ENCODE data around the gene TRIO. TPM values are rescaled to one million over a fixed set of nuclear protein-coding genes. Genes with fewer than 3 reads are reported as not detected.

TRIO gene
- total RNA-seq, 2 experiments from 2014 or later, result 9.2 to 11.3 TPM

GRCh38 chr5:14109771-14110170 is 33.4 kb upstream of the TRIO start:
- Mint-ChIP-seq H3K4me3 (no peak overlapping the region), H3K27ac (no peak overlapping the region), H3K36me3 (ENCODE audit: low read depth) (no peaks in the 10 kb centered on the region), H3K4me1 (peaks cover 15% of the 10 kb centered on the region), H3K27me3 (peaks cover 17% of the 10 kb centered on the region), H3K9me3 (ENCODE audit: low read depth) (no peaks in the 10 kb centered on the region)
- POLR2A ChIA-PET, result interaction anchor here (0.6 kb wide), 1 partner anchor 60 kb away, joined by 6 read pairs; no protein-coding TSS in a partner anchor
- intact Hi-C loops (cut with DNase I, micrococcal nuclease), result loop anchor here (1.0 to 10.0 kb wide), 3 partner anchors 34 to 155 kb away; partner anchors contain the start of gene TRIO (in 1 of the 2)
- DNase-seq (no peak), ATAC-seq (no peak)
- CTCF ChIA-PET, result interaction anchor here (0.7 kb wide), 2 partner anchors 42 to 539 kb away, joined by 3 to 4 read pairs; no protein-coding TSS in a partner anchor

- Mint-ChIP-seq H3K36me3 (ENCODE audit: low read depth) (no peaks in the 10 kb centered on the region), H3K9me3 (ENCODE audit: low read depth) (no peaks in the 10 kb centered on the region), H3K4me3 (no peak overlapping the region), H3K27me3 (peaks cover 17% of the 10 kb centered on the region), H3K27ac (no peak overlapping the region), H3K4me1 (peaks cover 15% of the 10 kb centered on the region)
- CTCF ChIA-PET, result interaction anchor here (0.7 to 1.2 kb wide), 2 partner anchors 43 to 159 kb away, joined by 3 read pairs; no protein-coding TSS in a partner anchor
- ATAC-seq (no peak), DNase-seq (no peak)
- intact Hi-C loops (cut with DNase I, micrococcal nuclease), result loop anchor here in 1 of 2 experiments (10.0 kb wide), 1 partner anchor 155 kb away; no protein-coding TSS in a partner anchor
- POLR2A ChIA-PET, result interaction anchor here (0.6 kb wide), 1 partner anchor 60 kb away, joined by 6 read pairs; no protein-coding TSS in a partner anchor
These were observed 32.9 kb upstream of the TRIO start for GRCh38 chr5:14110196-14110595.

GRCh38 chr5:14110680-14111079 is 32.5 kb upstream of the TRIO start:
- H3K9me3 Mint-ChIP-seq (ENCODE audit: low read depth), result no peaks in the 10 kb centered on the region
- H3K36me3 Mint-ChIP-seq (ENCODE audit: low read depth), result no peaks in the 10 kb centered on the region
- ATAC-seq, result no peak
- ChIA-PET POLR2A (no interaction called here), CTCF (interaction anchor here (1.2 kb wide), 1 partner anchor 158 kb away, joined by 3 read pairs; no protein-coding TSS in a partner anchor)
- DNase-seq, result no peak
- H3K27me3 Mint-ChIP-seq, result peaks cover 17% of the 10 kb centered on the region
- intact Hi-C loops (cut with DNase I, micrococcal nuclease), result loop anchor here in 1 of 2 experiments (10.0 kb wide), 1 partner anchor 154 kb away; no protein-coding TSS in a partner anchor
- no peak overlapping the region for H3K27ac Mint-ChIP-seq
- peaks cover 15% of the 10 kb centered on the region for H3K4me1 Mint-ChIP-seq
- H3K4me3 Mint-ChIP-seq, result no peak overlapping the region

GRCh38 chr5:14112998-14113652 is 30.0 kb upstream of the TRIO start:
- ATAC-seq (no peak), DNase-seq (no peak)
- intact Hi-C loops (cut with DNase I, micrococcal nuclease), result loop anchor here in 1 of 2 experiments (10.0 kb wide), 1 partner anchor 152 kb away; no protein-coding TSS in a partner anchor
- POLR2A ChIA-PET, result no interaction called here
- Mint-ChIP-seq H3K27ac (no peak overlapping the region), H3K36me3 (ENCODE audit: low read depth) (no peaks in the 10 kb centered on the region), H3K4me3 (no peak overlapping the region), H3K4me1 (peaks cover 13% of the 10 kb centered on the region), H3K27me3 (peaks cover 6% of the 10 kb centered on the region), H3K9me3 (ENCODE audit: low read depth) (no peaks in the 10 kb centered on the region)
- CTCF ChIA-PET, result interaction anchor here (1.3 kb wide), 1 partner anchor 535 kb away, joined by 3 read pairs; no protein-coding TSS in a partner anchor

GRCh38 chr5:14114615-14115251 is 28.4 kb upstream of the TRIO start:
- Mint-ChIP-seq H3K27ac (no peak overlapping the region), H3K9me3 (ENCODE audit: low read depth) (no peaks in the 10 kb centered on the region), H3K27me3 (no peaks in the 10 kb centered on the region), H3K36me3 (ENCODE audit: low read depth) (no peaks in the 10 kb centered on the region), H3K4me3 (no peak overlapping the region), H3K4me1 (no peaks in the 10 kb centered on the region)
- DNase-seq (no peak), ATAC-seq (no peak)
- intact Hi-C loops (cut with DNase I, micrococcal nuclease), result loop anchor here in 1 of 2 experiments (10.0 kb wide), 1 partner anchor 150 kb away; no protein-coding TSS in a partner anchor
- ChIA-PET CTCF (no interaction called here), POLR2A (no interaction called here)

- Mint-ChIP-seq H3K4me1 (no peaks in the 10 kb centered on the region), H3K27ac (no peak overlapping the region), H3K27me3 (no peaks in the 10 kb centered on the region), H3K9me3 (ENCODE audit: low read depth) (no peaks in the 10 kb centered on the region), H3K4me3 (no peak overlapping the region), H3K36me3 (ENCODE audit: low read depth) (no peaks in the 10 kb centered on the region)
- POLR2A ChIA-PET, result no interaction called here
- DNase-seq (no peak), ATAC-seq (no peak)
- intact Hi-C loops (cut with DNase I, micrococcal nuclease), result loop anchor here in 1 of 2 experiments (10.0 kb wide), 1 partner anchor 149 kb away; no protein-coding TSS in a partner anchor
- CTCF ChIA-PET, result no interaction called here
These were observed 27.7 kb upstream of the TRIO start for GRCh38 chr5:14115323-14115895.

GRCh38 chr5:14118551-14119320 is 24.4 kb upstream of the TRIO start:
- ATAC-seq (no peak), DNase-seq (no peak)
- H3K4me3 Mint-ChIP-seq, result no peak overlapping the region
- POLR2A ChIA-PET, result interaction anchor here (0.6 kb wide), 1 partner anchor 26 kb away, joined by 3 read pairs; no protein-coding TSS in a partner anchor
- H3K4me1 Mint-ChIP-seq, result no peaks in the 10 kb centered on the region
- H3K27me3 Mint-ChIP-seq, result no peaks in the 10 kb centered on the region
- no peaks in the 10 kb centered on the region for H3K36me3 Mint-ChIP-seq (ENCODE audit: low read depth)
- CTCF ChIA-PET, result interaction anchor here (0.5 to 1.4 kb wide), 3 partner anchors 10 to 1594 kb away, joined by 3 read pairs; no protein-coding TSS in a partner anchor
- H3K27ac Mint-ChIP-seq, result no peak overlapping the region
- intact Hi-C loops (cut with DNase I, micrococcal nuclease), result loop anchor here in 1 of 2 experiments (10.0 kb wide), 1 partner anchor 146 kb away; no protein-coding TSS in a partner anchor
- H3K9me3 Mint-ChIP-seq (ENCODE audit: low read depth), result no peaks in the 10 kb centered on the region

- DNase-seq (no peak), ATAC-seq (no peak)
- POLR2A ChIA-PET, result interaction anchor here (0.7 kb wide), 1 partner anchor 270 kb away, joined by 3 read pairs; no protein-coding TSS in a partner anchor
- H3K9me3 Mint-ChIP-seq (ENCODE audit: low read depth), result no peaks in the 10 kb centered on the region
- CTCF ChIA-PET, result interaction anchor here (1.4 kb wide), 1 partner anchor 11 kb away, joined by 3 read pairs; no protein-coding TSS in a partner anchor
- intact Hi-C loops (cut with DNase I, micrococcal nuclease), result no loop called here
- no peaks in the 10 kb centered on the region for H3K36me3 Mint-ChIP-seq (ENCODE audit: low read depth)
- H3K27me3 Mint-ChIP-seq, result no peaks in the 10 kb centered on the region
- H3K4me3 Mint-ChIP-seq, result no peak overlapping the region
- no peak overlapping the region for H3K27ac Mint-ChIP-seq
- no peaks in the 10 kb centered on the region for H3K4me1 Mint-ChIP-seq
These were observed 23.0 kb upstream of the TRIO start for GRCh38 chr5:14120176-14120575.

GRCh38 chr5:14121552-14121951 is 21.6 kb upstream of the TRIO start:
- H3K9me3 Mint-ChIP-seq (ENCODE audit: low read depth), result no peaks in the 10 kb centered on the region
- H3K27ac Mint-ChIP-seq, result no peak overlapping the region
- ATAC-seq (no peak), DNase-seq (no peak)
- CTCF ChIA-PET, result no interaction called here
- H3K4me1 Mint-ChIP-seq, result no peaks in the 10 kb centered on the region
- intact Hi-C loops (cut with DNase I, micrococcal nuclease), result no loop called here
- no peaks in the 10 kb centered on the region for H3K27me3 Mint-ChIP-seq
- no peak overlapping the region for H3K4me3 Mint-ChIP-seq
- POLR2A ChIA-PET, result interaction anchor here (0.6 kb wide), 1 partner anchor 37 kb away, joined by 4 read pairs; no protein-coding TSS in a partner anchor
- no peaks in the 10 kb centered on the region for H3K36me3 Mint-ChIP-seq (ENCODE audit: low read depth)

GRCh38 chr5:14122089-14122488 is 21.1 kb upstream of the TRIO start:
- no peaks in the 10 kb centered on the region for H3K27me3 Mint-ChIP-seq
- no peak for DNase-seq
- no peak overlapping the region for H3K27ac Mint-ChIP-seq
- no peaks in the 10 kb centered on the region for H3K36me3 Mint-ChIP-seq (ENCODE audit: low read depth)
- POLR2A ChIA-PET, result no interaction called here
- CTCF ChIA-PET, result no interaction called here
- intact Hi-C loops (cut with DNase I, micrococcal nuclease), result no loop called here
- H3K4me1 Mint-ChIP-seq, result no peaks in the 10 kb centered on the region
- ATAC-seq, result no peak
- H3K9me3 Mint-ChIP-seq (ENCODE audit: low read depth), result no peaks in the 10 kb centered on the region
- no peak overlapping the region for H3K4me3 Mint-ChIP-seq

- ATAC-seq (no peak), DNase-seq (no peak)
- H3K9me3 Mint-ChIP-seq (ENCODE audit: low read depth), result no peaks in the 10 kb centered on the region
- no peak overlapping the region for H3K4me3 Mint-ChIP-seq
- H3K36me3 Mint-ChIP-seq (ENCODE audit: low read depth), result no peaks in the 10 kb centered on the region
- no peaks in the 10 kb centered on the region for H3K4me1 Mint-ChIP-seq
- CTCF ChIA-PET, result no interaction called here
- H3K27ac Mint-ChIP-seq, result no peak overlapping the region
- H3K27me3 Mint-ChIP-seq, result no peaks in the 10 kb centered on the region
- intact Hi-C loops (cut with DNase I, micrococcal nuclease), result no loop called here
- POLR2A ChIA-PET, result no interaction called here
These were observed 19.6 kb upstream of the TRIO start for GRCh38 chr5:14123551-14123950.
